GM13976 (cell line): Measurements from ENCODE around the gene ESR2.
"Not testable (repeated sequence)": the region's sequence is repeated elsewhere in the genome, so short reads cannot be mapped to it uniquely, and the experiment has no call there.

Source experiments
- DNase-seq: peaks from one replicate; pipeline ENCODE4 v3.0.0; 2012; ENCODE audit warnings: low spot score
- CTCF ChIP-seq: IDR thresholded peaks from 2 replicates; pipeline ENCODE4 v1.5.1; 2012; ENCODE audit warnings: borderline replicate concordance, mild to moderate bottlenecking; ENCODE audit not compliant: insufficient read depth; ENCODE audit errors: extremely low read depth, missing control alignments, control extremely low read depth
- in situ Hi-C: fragments of 300-500 bp; cut with MboI; formaldehyde crosslinking; loops from one replicate; pipeline ENCODE4 v1.12.0; 2022; ENCODE audit warnings: low sequenced_read_pairs, mixed read lengths, inconsistent platforms; ENCODE audit not compliant: unreplicated experiment

Gene ESR2

GRCh38 chr14:64186231-64187129, 107.7 kb downstream of the ESR2 start:
- in situ Hi-C loops: no loop called here
- DNase-seq: no peak
- no peak for TF ChIP-seq CTCF

- TF ChIP-seq CTCF: no peak
- in situ Hi-C loops: no loop called here
- DNase-seq: no peak
Observed at GRCh38 chr14:64185184-64185583, 109.0 kb downstream of the ESR2 start.

- in situ Hi-C loops: no loop called here
- DNase-seq: no peak
- no peak for TF ChIP-seq CTCF
Observed at GRCh38 chr14:64184103-64184729, 110.0 kb downstream of the ESR2 start.

GRCh38 chr14:64182908-64183307, 111.3 kb downstream of the ESR2 start:
- in situ Hi-C loops, DNase-seq: not testable (repeated sequence)

GRCh38 chr14:64178814-64179213, 115.4 kb downstream of the ESR2 start:
- in situ Hi-C loops: no loop called here
- no peak for TF ChIP-seq CTCF
- DNase-seq: no peak

- in situ Hi-C loops: no loop called here
- DNase-seq: no peak
- TF ChIP-seq CTCF: no peak
Observed at GRCh38 chr14:64176330-64176729, 117.8 kb downstream of the ESR2 start.
